Measurements from ENCODE around the gene PTPRF.

DNA sequence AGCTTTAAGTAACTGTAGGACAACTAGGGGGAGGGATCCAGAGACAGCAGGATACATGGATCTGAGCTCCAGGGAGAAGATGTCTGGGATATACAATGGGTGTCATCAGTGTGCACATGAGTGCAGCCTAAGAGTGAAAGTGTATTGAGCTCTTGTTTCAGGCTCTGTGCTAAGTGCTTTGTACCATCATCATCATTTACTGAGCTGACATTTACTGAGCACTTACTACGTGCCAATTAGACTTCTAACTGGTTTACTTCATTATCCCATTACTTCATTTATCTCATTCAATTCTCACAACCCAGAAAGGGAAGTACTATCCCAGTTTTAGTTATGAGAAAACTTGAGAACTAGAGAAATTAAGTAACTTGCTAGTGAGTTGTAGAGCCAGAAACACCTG lies 114.8 kb downstream of the PTPRF start:
- TF ChIP-seq, protein P1, sequence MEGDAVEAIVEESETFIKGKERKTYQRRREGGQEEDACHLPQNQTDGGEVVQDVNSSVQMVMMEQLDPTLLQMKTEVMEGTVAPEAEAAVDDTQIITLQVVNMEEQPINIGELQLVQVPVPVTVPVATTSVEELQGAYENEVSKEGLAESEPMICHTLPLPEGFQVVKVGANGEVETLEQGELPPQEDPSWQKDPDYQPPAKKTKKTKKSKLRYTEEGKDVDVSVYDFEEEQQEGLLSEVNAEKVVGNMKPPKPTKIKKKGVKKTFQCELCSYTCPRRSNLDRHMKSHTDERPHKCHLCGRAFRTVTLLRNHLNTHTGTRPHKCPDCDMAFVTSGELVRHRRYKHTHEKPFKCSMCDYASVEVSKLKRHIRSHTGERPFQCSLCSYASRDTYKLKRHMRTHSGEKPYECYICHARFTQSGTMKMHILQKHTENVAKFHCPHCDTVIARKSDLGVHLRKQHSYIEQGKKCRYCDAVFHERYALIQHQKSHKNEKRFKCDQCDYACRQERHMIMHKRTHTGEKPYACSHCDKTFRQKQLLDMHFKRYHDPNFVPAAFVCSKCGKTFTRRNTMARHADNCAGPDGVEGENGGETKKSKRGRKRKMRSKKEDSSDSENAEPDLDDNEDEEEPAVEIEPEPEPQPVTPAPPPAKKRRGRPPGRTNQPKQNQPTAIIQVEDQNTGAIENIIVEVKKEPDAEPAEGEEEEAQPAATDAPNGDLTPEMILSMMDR (IDR thresholded peaks at IDR 0.05; ENCODE audit: low read depth, low read length): no peak
- no peak for TF ChIP-seq EZH2phosphoT487 (IDR thresholded peaks at IDR 0.05; ENCODE audit: low read depth)

Data from OCI-LY3 (cell line).